Endothelial cell of umbilical vein (primary cell): ENCODE data around the gene BCL2A1. TPM values are rescaled to one million over a fixed set of nuclear protein-coding genes. Genes with fewer than 3 reads are reported as not detected.

Experiments
- BruUV-seq: library from RNA; stranded (reverse); fragments of 400-500 nt; replicated peaks from 2 replicates; lab custom pipeline; 2021; lab: Mats Ljungman, UMichigan
- CTCF ChIA-PET: fragments of 300-600, 350-600 bp; sonication (Branson Sonifier 250); formaldehyde crosslinking; loops from one replicate; lab custom pipeline; 2021; ENCODE audit warnings: antibody characterized with exemption, inconsistent platforms; lab: Charles Lee
- POLR2A ChIA-PET: fragments of 300-600, 350-600 bp; sonication (Branson Sonifier 250); formaldehyde crosslinking; loops from one replicate; lab custom pipeline; 2021; ENCODE audit warnings: antibody characterized with exemption, inconsistent platforms; lab: Charles Lee
- DNase-seq: peaks from one replicate; pipeline ENCODE4 v3.0.0-alpha.2; 2011; ENCODE audit warnings: low read depth, low spot score
- FAIRE-seq: peaks from 2 replicates; lab custom pipeline; 2011; peaks lifted over from hg19 to GRCh38; lab: Jason Lieb, UNC
- H2AFZ ChIP-seq: 2 replicates; pipeline ENCODE4 v1.6.0; 2012; ENCODE audit warnings: low read depth, low read length, control low read depth, inconsistent platforms
- H3K27ac ChIP-seq: 2 replicates; pipeline ENCODE4 v1.5.1; 2011; ENCODE audit warnings: low read depth, mild to moderate bottlenecking, control low read depth, low read length, moderate library complexity; ENCODE audit not compliant: insufficient read depth
- H3K27me3 ChIP-seq, 2 experiments: 2 replicates each; pipeline versions ENCODE4 v1.6.0 to v1.6.1; 2011; ENCODE audit warnings: low read length in 2 of 2, mixed read lengths in 1 of 2; ENCODE audit not compliant: control insufficient read depth in 2 of 2, insufficient read depth in 2 of 2
- H3K36me3 ChIP-seq, 2 experiments: 2 replicates in 1 of 2; 3 replicates in 1 of 2; pipeline ENCODE4 v1.5.1; 2011; ENCODE audit warnings: low read length in 2 of 2, mild to moderate bottlenecking in 1 of 2, moderate library complexity in 1 of 2; ENCODE audit not compliant: control insufficient read depth in 2 of 2, insufficient read depth in 2 of 2; ENCODE audit errors: extremely low read depth in 1 of 2
- H3K4me1 ChIP-seq: 3 replicates; pipeline ENCODE4 v1.5.1; 2011; ENCODE audit warnings: mild to moderate bottlenecking, low read length; ENCODE audit not compliant: control insufficient read depth, insufficient read depth; ENCODE audit errors: extremely low read depth
- H3K4me2 ChIP-seq: 2 replicates; pipeline ENCODE4 v1.6.1; 2011; ENCODE audit warnings: low read length, control low read depth, mixed read lengths; ENCODE audit not compliant: insufficient read depth
- H3K4me3 ChIP-seq, 3 experiments: fragments of 200-600 bp in 1 of 3; sonication (generic), shearing (Covaris generic) in 1 of 3; replicated peaks in 1 of 3; 2 replicates each; pipeline ENCODE4 v1.5.1; 2011 to 2016; ENCODE audit warnings: control low read depth in 3 of 3, low read length in 3 of 3, mild to moderate bottlenecking in 2 of 3, inconsistent platforms in 1 of 3, low read depth in 1 of 3, moderate library complexity in 1 of 3; ENCODE audit not compliant: insufficient read depth in 1 of 3
- H3K79me2 ChIP-seq: 2 replicates; pipeline ENCODE4 v1.6.0; 2012; ENCODE audit warnings: low read length, inconsistent platforms; ENCODE audit not compliant: control insufficient read depth, insufficient read depth
- H3K9ac ChIP-seq: replicated peaks from 2 replicates; pipeline ENCODE3; 2011; ENCODE audit warnings: low read length, control low read depth; ENCODE audit not compliant: insufficient read depth; ENCODE audit errors: extremely low read depth
- H3K9me1 ChIP-seq: replicated peaks from 3 replicates; pipeline ENCODE4 v1.6.0; 2011; ENCODE audit warnings: mild to moderate bottlenecking, low read length; ENCODE audit not compliant: control insufficient read depth, insufficient read depth; ENCODE audit errors: extremely low read depth
- H3K9me3 ChIP-seq: replicated peaks from 2 replicates; pipeline ENCODE4 v1.5.1; 2012; ENCODE audit warnings: low read length, inconsistent platforms; ENCODE audit not compliant: control insufficient read depth, insufficient read depth
- H4K20me1 ChIP-seq: replicated peaks from 2 replicates; pipeline ENCODE3; 2011; ENCODE audit warnings: mild to moderate bottlenecking, low read length; ENCODE audit not compliant: control insufficient read depth, insufficient read depth; ENCODE audit errors: extremely low read depth
- EZH2 ChIP-seq: IDR thresholded peaks from 2 replicates; pipeline ENCODE4 v1.6.1; 2012; ENCODE audit warnings: borderline replicate concordance, low read depth, mild to moderate bottlenecking, moderate library complexity, low read length, inconsistent platforms; ENCODE audit not compliant: severe bottlenecking
- FOS ChIP-seq: IDR thresholded peaks from 2 replicates; pipeline ENCODE4 v1.6.1; 2011; ENCODE audit warnings: mild to moderate bottlenecking, low read length, moderate library complexity, borderline replicate concordance; ENCODE audit not compliant: insufficient read depth
- GATA2 ChIP-seq: IDR thresholded peaks from 2 replicates; pipeline ENCODE4 v1.7.0; 2011; ENCODE audit warnings: low read depth, mild to moderate bottlenecking, moderate library complexity, mixed read lengths, low read length; ENCODE audit not compliant: insufficient read length, insufficient read depth
- JUN ChIP-seq: IDR thresholded peaks from 2 replicates; pipeline ENCODE4 v1.6.1; 2011; ENCODE audit warnings: borderline replicate concordance, low read depth; ENCODE audit not compliant: insufficient read length, insufficient read depth
- MYC ChIP-seq: IDR thresholded peaks from one replicate; pipeline ENCODE4 v1.6.1; 2011; ENCODE audit warnings: mild to moderate bottlenecking, low read depth, low read length
- POLR2A ChIP-seq: IDR thresholded peaks from 2 replicates; pipeline ENCODE4 v1.6.1; 2012; ENCODE audit warnings: low read depth, mild to moderate bottlenecking, control low read depth, low read length
- POLR2AphosphoS5 ChIP-seq: IDR thresholded peaks from 2 replicates; pipeline ENCODE4 v1.6.1; 2012; ENCODE audit warnings: low read depth, mild to moderate bottlenecking, control low read depth, low read length, moderate library complexity; ENCODE audit not compliant: insufficient read depth
- dilution Hi-C: fragments of 300-500 bp; cut with MboI; formaldehyde crosslinking; loops from one replicate; pipeline ENCODE4 v1.15.0; 2019; ENCODE audit warnings: low sequenced_read_pairs; ENCODE audit not compliant: extremely low pct_ligation_motif_present
- intact Hi-C: fragments of 100-400 bp; cut with micrococcal nuclease; formaldehyde crosslinking; loops from one replicate; pipeline ENCODE4 v1.10.0; 2022
- polyA plus RNA-seq, 4 experiments: library from polyadenylated mRNA; depleted of rRNA in 3 of 4; stranded (reverse) in 3 of 4; unstranded in 1 of 4; fragments of >200 nt; gene quantifications; 2 replicates each; pipeline versions ENCODE4 v1.2.1 to v1.2.3, GENCODE V29; 2011 to 2012; ENCODE audit warnings: missing spikeins in 1 of 4
- total RNA-seq: library from RNA; stranded (reverse); gene quantifications from 2 replicates; pipeline ENCODE4 v1.2.3, GENCODE V29; 2021
- TF ChIP-seq, protein P1 (sequence below), 2 donors: IDR thresholded peaks; 1 replicate in 1 of 2; 2 replicates in 1 of 2; pipeline ENCODE4 v1.5.1; 2011; ENCODE audit warnings: low read length in 2 of 2, mild to moderate bottlenecking in 2 of 2, moderate library complexity in 2 of 2, control low read depth in 1 of 2, inconsistent platforms in 1 of 2, low read depth in 1 of 2; ENCODE audit not compliant: insufficient read depth in 1 of 2; ENCODE audit errors: extremely low read depth in 1 of 2
- TF ChIP-seq, protein P2 (sequence below): IDR thresholded peaks from 2 replicates; pipeline ENCODE4 v1.6.1; 2011; ENCODE audit not compliant: insufficient read depth, insufficient read length

BCL2A1 gene
- total and polyA plus RNA-seq, 2 donors (not counting 3 experiments of a cell fraction or from before 2014, with no cell fraction given), result not detected

DNA sequence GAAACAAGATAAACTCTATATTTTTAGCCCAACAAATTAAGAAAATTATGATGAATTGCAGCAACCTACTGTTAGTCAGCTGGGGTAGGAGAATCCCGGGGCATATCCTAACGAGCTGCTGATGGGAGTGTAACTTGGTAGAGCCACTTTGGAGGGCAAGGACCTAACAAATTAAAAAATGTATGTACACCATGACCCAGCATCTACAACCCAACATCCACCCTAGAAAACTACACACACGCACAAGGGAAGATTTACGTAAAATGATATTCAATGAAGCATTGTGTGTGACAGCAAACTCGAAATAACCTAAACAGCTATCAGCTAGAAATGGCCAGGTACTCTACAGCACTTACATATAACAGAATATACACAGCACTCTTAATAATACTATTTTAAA, 1.9 kb downstream of the BCL2A1 start:
- no peak overlapping the region for H3K27ac ChIP-seq
- intact Hi-C loops, result no loop called here
- dilution Hi-C loops, result no loop called here
- H3K4me3 ChIP-seq, result no peak overlapping the region
- no peak for DNase-seq
- no peaks in the 10 kb centered on the region for H3K9me1 ChIP-seq
- TF ChIP-seq EZH2 (no peak), GATA2 (no peak), POLR2AphosphoS5 (no peak), MYC (no peak), POLR2A (no peak), JUN (no peak), FOS (no peak)
- TF ChIP-seq, protein P1, sequence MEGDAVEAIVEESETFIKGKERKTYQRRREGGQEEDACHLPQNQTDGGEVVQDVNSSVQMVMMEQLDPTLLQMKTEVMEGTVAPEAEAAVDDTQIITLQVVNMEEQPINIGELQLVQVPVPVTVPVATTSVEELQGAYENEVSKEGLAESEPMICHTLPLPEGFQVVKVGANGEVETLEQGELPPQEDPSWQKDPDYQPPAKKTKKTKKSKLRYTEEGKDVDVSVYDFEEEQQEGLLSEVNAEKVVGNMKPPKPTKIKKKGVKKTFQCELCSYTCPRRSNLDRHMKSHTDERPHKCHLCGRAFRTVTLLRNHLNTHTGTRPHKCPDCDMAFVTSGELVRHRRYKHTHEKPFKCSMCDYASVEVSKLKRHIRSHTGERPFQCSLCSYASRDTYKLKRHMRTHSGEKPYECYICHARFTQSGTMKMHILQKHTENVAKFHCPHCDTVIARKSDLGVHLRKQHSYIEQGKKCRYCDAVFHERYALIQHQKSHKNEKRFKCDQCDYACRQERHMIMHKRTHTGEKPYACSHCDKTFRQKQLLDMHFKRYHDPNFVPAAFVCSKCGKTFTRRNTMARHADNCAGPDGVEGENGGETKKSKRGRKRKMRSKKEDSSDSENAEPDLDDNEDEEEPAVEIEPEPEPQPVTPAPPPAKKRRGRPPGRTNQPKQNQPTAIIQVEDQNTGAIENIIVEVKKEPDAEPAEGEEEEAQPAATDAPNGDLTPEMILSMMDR (IDR thresholded peaks at IDR 0.05; ENCODE audit: extremely low read depth in 1 of 2, insufficient read depth in 1 of 2, low read depth in 1 of 2, low read length in 2 of 2), result no peak
- TF ChIP-seq, protein P2, sequence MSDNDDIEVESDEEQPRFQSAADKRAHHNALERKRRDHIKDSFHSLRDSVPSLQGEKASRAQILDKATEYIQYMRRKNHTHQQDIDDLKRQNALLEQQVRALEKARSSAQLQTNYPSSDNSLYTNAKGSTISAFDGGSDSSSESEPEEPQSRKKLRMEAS, result no peak
- H3K9ac ChIP-seq, result no peak overlapping the region
- no peaks in the 10 kb centered on the region for H3K27me3 ChIP-seq
- H3K79me2 ChIP-seq, result no peaks in the 10 kb centered on the region
- no peak for FAIRE-seq
- no peak overlapping the region for H3K4me2 ChIP-seq
- no peak overlapping the region for H2AFZ ChIP-seq
- ChIA-PET CTCF (no interaction called here), POLR2A (no interaction called here)
- no peaks in the 10 kb centered on the region for H3K36me3 ChIP-seq
- BruUV-seq, result no TSS peak
- H4K20me1 ChIP-seq, result no peaks in the 10 kb centered on the region
- H3K9me3 ChIP-seq, result no peaks in the 10 kb centered on the region
- no peaks in the 10 kb centered on the region for H3K4me1 ChIP-seq
